ENCODE results near the gene SEC31B.

DNA sequence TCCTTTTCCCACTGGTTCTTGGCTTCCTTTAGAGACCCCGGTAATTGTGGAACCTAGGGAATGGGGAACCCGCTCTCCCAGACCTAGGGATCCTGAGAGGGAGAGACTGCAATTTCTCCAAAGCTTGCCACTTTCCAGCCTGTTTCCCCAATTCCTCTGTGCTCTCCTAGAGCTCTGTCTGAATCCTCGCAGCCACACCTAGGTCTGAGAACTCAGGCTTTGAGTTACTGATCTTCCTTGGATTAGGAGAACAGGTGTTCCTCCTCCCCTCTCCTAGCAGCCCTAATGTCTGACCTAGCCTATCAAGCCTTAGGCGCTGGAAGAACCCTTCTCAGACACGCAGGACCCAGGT is 36.9 kb downstream of the SEC31B start:
- TF ChIP-seq CTCF (tag by site-specific recombination; IDR thresholded peaks at IDR 0.05) (no peak), ZBTB44 (tag by site-specific recombination; IDR thresholded peaks at IDR 0.05) (no peak), ZNF791 (tag by site-specific recombination; IDR thresholded peaks at IDR 0.05) (no peak), KLF7 (tag by site-specific recombination; IDR thresholded peaks at IDR 0.05; ENCODE audit: borderline replicate concordance) (no peak), ZNF530 (tag by site-specific recombination; IDR thresholded peaks at IDR 0.05; ENCODE audit: low read depth) (no peak), ZBTB17 (tag by site-specific recombination; IDR thresholded peaks at IDR 0.05) (peak; percentile 61), ZNF529 (tag by site-specific recombination; IDR thresholded peaks at IDR 0.05; ENCODE audit: insufficient replicate concordance) (no peak)

Data from HEK293 (cell line).